ENCODE data around the gene KY.

KY gene

GRCh38 chr3:134608023-134608770, 42.6 kb downstream of the KY start:
- H3K4me1 ChIP-seq (ENCODE audit: low read length), result peaks cover 6% of the 10 kb centered on the region
- no peaks in the 10 kb centered on the region for H3K36me3 ChIP-seq (replicated peaks; ENCODE audit: insufficient read depth, low read length)
- H3K27me3 ChIP-seq (replicated peaks; ENCODE audit: insufficient read depth, low read length), result no peaks in the 10 kb centered on the region
- no peak overlapping the region for H3K4me2 ChIP-seq (ENCODE audit: low read depth, low read length)
- H3K4me3 ChIP-seq (ENCODE audit: low read length), result no peak overlapping the region
- no peak overlapping the region for H3K9ac ChIP-seq (ENCODE audit: low read length)
- H4K20me1 ChIP-seq (ENCODE audit: insufficient read depth, low read length), result no peaks in the 10 kb centered on the region
- H2AFZ ChIP-seq (ENCODE audit: low read length), result no peak overlapping the region
- DNase-seq, result no peak
- no peak for TF ChIP-seq EZH2 (optimal IDR thresholded peaks at IDR 0.05; ENCODE audit: low read depth, low read length)
- TF ChIP-seq EZH2phosphoT487 (IDR thresholded peaks at IDR 0.05; ENCODE audit: low read length), result no peak
- no peak for TF ChIP-seq CTCF (IDR thresholded peaks at IDR 0.05; ENCODE audit: low read length)
- no peaks in the 10 kb centered on the region for H3K9me2 ChIP-seq (replicated peaks; ENCODE audit: insufficient read depth, low read length)
- H3K79me2 ChIP-seq (ENCODE audit: low read length), result no peaks in the 10 kb centered on the region
- H3F3A ChIP-seq (ENCODE audit: insufficient read depth, low read length), result no peaks in the 10 kb centered on the region
- H3K27ac ChIP-seq (ENCODE audit: low read length), result no peak overlapping the region
- no peaks in the 10 kb centered on the region for H3K9me3 ChIP-seq (replicated peaks; ENCODE audit: insufficient read depth, low read length)

- H2AFZ ChIP-seq (ENCODE audit: low read length), result no peak overlapping the region
- H3K4me1 ChIP-seq (ENCODE audit: low read length), result peaks cover 6% of the 10 kb centered on the region
- no peaks in the 10 kb centered on the region for H3K36me3 ChIP-seq (replicated peaks; ENCODE audit: insufficient read depth, low read length)
- no peak overlapping the region for H3K9ac ChIP-seq (ENCODE audit: low read length)
- no peak overlapping the region for H3K27ac ChIP-seq (ENCODE audit: low read length)
- DNase-seq, result no peak
- no peaks in the 10 kb centered on the region for H3K79me2 ChIP-seq (ENCODE audit: low read length)
- no peaks in the 10 kb centered on the region for H3K27me3 ChIP-seq (replicated peaks; ENCODE audit: insufficient read depth, low read length)
- H3K9me2 ChIP-seq (replicated peaks; ENCODE audit: insufficient read depth, low read length), result no peaks in the 10 kb centered on the region
- no peak overlapping the region for H3K4me3 ChIP-seq (ENCODE audit: low read length)
- no peaks in the 10 kb centered on the region for H3F3A ChIP-seq (ENCODE audit: insufficient read depth, low read length)
- no peaks in the 10 kb centered on the region for H4K20me1 ChIP-seq (ENCODE audit: insufficient read depth, low read length)
- TF ChIP-seq EZH2phosphoT487 (IDR thresholded peaks at IDR 0.05; ENCODE audit: low read length), result no peak
- TF ChIP-seq EZH2 (optimal IDR thresholded peaks at IDR 0.05; ENCODE audit: low read depth, low read length), result no peak
- TF ChIP-seq CTCF (IDR thresholded peaks at IDR 0.05; ENCODE audit: low read length), result no peak
- H3K9me3 ChIP-seq (replicated peaks; ENCODE audit: insufficient read depth, low read length), result no peaks in the 10 kb centered on the region
- no peak overlapping the region for H3K4me2 ChIP-seq (ENCODE audit: low read depth, low read length)
Measured at GRCh38 chr3:134607054-134608022, 43.5 kb downstream of the KY start.

- Histone ChIP-seq H4K20me1 (ENCODE audit: insufficient read depth, low read length) (no peaks in the 10 kb centered on the region), H3K4me3 (ENCODE audit: low read length) (no peak overlapping the region), H3K27me3 (replicated peaks; ENCODE audit: insufficient read depth, low read length) (no peaks in the 10 kb centered on the region), H3K4me1 (ENCODE audit: low read length) (peaks cover 6% of the 10 kb centered on the region), H3K9me3 (replicated peaks; ENCODE audit: insufficient read depth, low read length) (no peaks in the 10 kb centered on the region), H3K9ac (ENCODE audit: low read length) (no peak overlapping the region), H3K9me2 (replicated peaks; ENCODE audit: insufficient read depth, low read length) (no peaks in the 10 kb centered on the region), H3K4me2 (ENCODE audit: low read depth, low read length) (no peak overlapping the region), H3F3A (ENCODE audit: insufficient read depth, low read length) (no peaks in the 10 kb centered on the region), H3K27ac (ENCODE audit: low read length) (no peak overlapping the region), H3K79me2 (ENCODE audit: low read length) (no peaks in the 10 kb centered on the region), H2AFZ (ENCODE audit: low read length) (no peak overlapping the region), H3K36me3 (replicated peaks; ENCODE audit: insufficient read depth, low read length) (no peaks in the 10 kb centered on the region)
- no peak for DNase-seq
- no peak for TF ChIP-seq CTCF (IDR thresholded peaks at IDR 0.05; ENCODE audit: low read length)
- TF ChIP-seq EZH2phosphoT487 (IDR thresholded peaks at IDR 0.05; ENCODE audit: low read length), result no peak
- TF ChIP-seq EZH2 (optimal IDR thresholded peaks at IDR 0.05; ENCODE audit: low read depth, low read length), result no peak
Measured at GRCh38 chr3:134606033-134607025, 44.5 kb downstream of the KY start.
